Eye (tissue), 1 donor: ENCODE measurements around the gene SLC44A3.
"Not testable (repeated sequence)": the region's sequence is repeated elsewhere in the genome, so short reads cannot be mapped to it uniquely, and the experiment has no call there.

Experiments used
- DNase-seq: peaks from one replicate; pipeline ENCODE4 v3.0.0-alpha.2; 2015

SLC44A3 gene

DNA sequence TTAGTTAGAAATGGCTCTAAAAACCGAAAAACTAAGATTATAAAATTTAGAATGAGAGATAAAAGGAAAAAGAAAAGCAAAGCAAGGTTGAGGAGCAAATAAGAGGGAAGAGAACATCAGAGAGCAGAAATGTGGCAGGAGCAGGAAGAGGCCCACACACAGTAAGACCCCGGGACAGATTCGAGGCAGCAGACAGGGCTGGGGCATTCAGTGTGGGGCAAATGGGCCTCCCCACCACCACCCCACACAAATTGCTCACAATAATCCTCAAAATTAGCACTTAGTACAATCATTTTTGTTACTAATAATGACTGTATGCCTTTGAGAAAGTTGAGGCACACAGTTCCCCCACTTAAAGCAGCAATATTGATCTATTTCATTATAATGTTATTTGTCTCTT is 17.1 kb upstream of the SLC44A3 start:
- peak; percentile 9 for DNase-seq

- DNase-seq: peak; percentile 73
These were observed 16.4 kb upstream of the SLC44A3 start for GRCh38 chr1:94803517-94804441.

- no peak for DNase-seq
These were observed 15.7 kb upstream of the SLC44A3 start for GRCh38 chr1:94804442-94804837.

DNA sequence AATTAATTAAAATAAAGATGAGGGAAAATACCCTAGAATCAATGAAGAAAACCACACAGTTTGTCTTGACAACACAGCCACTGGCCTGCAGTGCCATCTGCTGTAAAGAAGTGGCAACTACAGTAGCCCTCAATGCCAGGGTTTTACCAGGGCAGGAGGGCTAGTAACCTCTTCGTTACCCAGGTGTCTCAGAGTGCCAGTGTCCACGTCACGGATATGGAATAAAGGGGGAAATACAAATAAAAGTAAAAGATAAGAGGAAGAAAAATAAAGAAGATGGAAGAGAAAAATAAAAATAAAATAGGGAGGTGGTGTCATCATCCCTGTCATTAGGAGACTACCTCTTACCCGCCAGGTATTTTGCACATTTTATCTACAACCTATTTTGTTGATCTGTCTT is 14.2 kb upstream of the SLC44A3 start:
- DNase-seq: peak; percentile 83

GRCh38 chr1:94806441-94806871 is 13.7 kb upstream of the SLC44A3 start:
- peak; percentile 65 for DNase-seq

DNA sequence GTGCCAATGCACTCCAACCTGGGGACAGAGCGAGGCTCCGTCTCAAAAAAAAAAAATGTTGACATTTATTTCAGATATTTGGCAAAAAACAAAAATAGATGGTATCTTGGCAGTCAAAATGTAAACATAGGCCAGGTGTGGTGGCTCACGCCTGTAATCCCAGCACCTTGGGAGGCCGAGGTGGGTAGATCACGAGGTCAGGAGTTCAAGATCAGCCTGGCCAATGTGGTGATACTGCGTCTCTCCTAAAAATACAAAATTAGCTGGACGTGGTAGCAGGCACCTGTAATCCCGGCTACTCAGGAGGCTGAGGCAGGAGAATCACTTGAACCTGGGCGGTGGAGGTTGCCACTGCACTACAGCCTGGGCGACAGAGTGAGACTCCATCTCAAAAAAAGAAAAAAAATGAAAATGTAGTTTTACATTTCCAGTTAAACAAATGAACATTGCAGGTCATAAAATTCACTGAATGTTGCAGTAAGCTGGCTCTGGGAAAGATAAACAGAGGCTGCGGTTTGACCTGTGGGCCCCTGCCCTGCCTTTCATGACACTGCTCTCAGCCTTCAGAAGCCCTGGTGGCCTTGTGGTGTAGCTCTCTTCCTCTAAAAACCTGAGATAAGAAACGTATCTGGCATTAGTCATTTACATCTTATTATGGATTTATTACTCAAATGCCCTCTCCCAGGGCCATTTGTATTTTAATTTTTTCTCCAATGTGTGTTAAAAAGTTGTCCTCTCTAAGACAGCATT is 12.2 kb upstream of the SLC44A3 start:
- no peak for DNase-seq

GRCh38 chr1:94808669-94809068 is 11.5 kb upstream of the SLC44A3 start:
- no peak for DNase-seq

GRCh38 chr1:94812985-94813384 is 7.2 kb upstream of the SLC44A3 start:
- DNase-seq: no peak

DNA sequence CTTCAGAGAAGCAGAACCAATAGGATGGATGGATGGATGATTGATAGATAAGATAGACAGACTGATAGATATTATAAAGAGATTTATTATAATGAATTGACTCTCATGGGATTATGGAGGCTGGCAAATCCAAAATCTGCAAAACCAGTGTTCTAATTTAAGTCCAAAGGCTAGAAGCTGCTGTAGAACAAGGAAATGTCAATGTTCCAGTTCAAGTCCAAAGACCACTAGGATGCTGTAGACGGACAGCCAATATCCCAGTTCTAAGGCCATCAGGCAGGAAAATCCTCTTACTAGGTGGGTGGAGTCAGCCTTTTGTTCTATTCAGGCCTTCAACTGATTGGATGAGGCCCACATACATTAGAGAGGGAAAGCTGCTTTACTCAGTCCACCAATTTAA is 4.1 kb upstream of the SLC44A3 start:
- no peak for DNase-seq

GRCh38 chr1:94817712-94818111 is 2.4 kb upstream of the SLC44A3 start:
- no peak for DNase-seq

DNA sequence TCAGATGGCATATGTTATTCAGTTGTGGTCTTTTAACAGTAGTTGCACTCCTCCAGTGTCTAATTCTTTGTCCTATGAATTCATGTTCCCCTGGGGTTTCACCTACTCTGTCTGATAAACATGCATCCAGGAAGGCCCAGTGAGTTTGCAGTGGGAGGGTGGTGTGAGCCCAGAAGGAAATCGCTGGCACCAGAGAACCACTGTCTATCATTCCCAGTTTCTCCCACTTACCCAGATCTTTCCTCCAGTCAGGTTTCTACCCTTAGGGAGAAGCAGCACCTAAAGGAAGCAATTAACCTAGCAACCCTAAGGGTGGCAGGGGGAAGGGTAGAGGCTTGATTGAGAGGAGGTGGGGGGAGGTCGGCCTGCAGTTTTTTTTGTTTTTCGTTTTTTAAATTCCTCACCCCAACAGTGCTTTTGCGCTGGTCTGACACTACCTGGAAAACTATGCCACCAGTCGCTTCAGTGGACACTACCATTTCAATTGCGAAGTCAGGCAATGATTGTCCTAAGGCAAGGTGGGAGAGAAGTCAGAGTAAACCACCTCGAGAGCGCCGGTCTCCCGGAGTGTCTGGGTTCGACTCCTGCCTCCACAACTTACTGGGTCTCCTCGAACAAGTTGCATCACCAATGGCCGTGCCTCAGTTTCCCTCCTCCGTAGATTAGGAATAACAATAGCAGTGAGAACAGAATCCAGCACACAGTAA is 766 bp upstream of the SLC44A3 start:
- DNase-seq: peak; percentile 10

- peak; percentile 35 for DNase-seq
These were observed 779 bp downstream of the SLC44A3 start for GRCh38 chr1:94820936-94821335.

- peak; percentile 71 for DNase-seq
These were observed 1.6 kb downstream of the SLC44A3 start for GRCh38 chr1:94821636-94822305.

GRCh38 chr1:94823116-94823515 is 3.0 kb downstream of the SLC44A3 start:
- DNase-seq: no peak

DNA sequence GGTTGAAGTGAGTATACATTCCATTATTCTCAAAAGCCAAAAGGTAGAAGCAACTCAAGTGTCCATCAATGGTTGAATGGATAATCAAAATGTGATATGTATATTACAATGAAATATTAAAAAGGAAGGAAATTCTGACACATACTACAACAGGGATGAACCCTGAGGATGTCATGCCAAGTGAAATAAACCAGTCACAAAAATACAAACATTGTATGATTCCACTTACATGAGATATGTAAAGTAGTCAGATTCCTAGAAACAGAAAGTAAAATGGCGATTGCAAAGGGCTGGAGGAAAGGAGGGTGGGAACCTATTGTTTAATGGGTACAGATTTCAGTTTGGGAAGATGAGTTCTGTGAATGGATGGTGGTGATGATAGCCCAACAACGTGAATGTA is 5.8 kb downstream of the SLC44A3 start:
- no peak for DNase-seq

DNA sequence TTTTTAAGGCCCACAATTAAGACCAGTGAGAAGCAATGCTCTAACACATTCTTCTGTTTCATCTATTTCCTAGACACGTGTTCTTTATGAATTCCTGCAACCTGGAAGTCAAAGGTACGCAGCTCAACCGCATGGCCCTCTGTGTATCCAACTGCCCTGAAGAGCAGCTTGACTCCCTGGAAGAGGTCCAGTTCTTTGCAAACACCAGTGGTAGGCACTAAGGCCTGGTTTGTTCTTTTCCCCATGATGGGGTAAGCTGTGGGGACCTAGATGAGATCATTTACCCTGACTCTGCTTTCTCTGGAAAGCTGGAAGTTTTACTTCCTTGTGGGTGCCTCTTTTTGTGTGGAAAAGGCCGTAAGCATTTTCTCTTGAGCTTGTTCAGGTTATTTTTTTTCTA is 7.3 kb downstream of the SLC44A3 start:
- no peak for DNase-seq

DNA sequence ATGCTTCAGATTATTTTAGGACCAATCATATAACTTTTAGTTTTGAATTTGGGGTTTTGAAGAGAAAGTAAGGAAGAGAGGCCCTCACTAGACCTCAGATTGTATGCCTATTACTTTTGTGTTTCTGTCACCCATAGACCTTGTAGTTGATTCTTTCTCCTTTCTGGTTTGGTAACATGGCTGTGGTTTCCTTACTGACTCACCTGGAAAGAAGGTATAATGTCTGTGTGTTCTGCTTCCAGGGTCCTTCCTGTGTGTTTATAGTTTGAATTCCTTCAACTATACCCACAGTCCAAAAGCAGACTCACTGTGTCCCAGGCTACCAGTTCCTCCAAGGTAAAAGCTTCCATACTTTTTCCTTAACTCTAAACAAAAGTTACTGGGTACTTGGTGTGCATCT is 8.1 kb downstream of the SLC44A3 start:
- DNase-seq: no peak

DNA sequence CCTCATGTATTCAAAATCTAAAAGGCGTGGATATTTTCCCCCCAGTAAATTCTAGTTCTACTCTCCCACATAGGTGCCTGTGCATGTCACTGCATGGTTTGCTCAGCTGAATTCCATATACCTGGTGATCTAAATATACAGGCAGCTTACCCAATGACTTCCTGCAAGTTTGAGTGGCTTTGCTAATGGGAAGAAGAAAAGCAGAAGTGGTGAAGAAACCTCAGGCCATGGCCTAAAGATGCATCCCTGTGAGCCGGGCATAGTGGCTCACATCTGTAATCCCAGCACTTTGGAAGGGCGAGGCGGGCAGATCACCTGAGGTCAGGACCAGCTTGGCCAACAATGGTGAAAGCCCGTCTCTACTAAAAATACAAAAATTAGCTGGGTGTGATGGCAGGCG is 11.5 kb downstream of the SLC44A3 start:
- no peak for DNase-seq

GRCh38 chr1:94832446-94832845 is 12.3 kb downstream of the SLC44A3 start:
- DNase-seq: no peak

DNA sequence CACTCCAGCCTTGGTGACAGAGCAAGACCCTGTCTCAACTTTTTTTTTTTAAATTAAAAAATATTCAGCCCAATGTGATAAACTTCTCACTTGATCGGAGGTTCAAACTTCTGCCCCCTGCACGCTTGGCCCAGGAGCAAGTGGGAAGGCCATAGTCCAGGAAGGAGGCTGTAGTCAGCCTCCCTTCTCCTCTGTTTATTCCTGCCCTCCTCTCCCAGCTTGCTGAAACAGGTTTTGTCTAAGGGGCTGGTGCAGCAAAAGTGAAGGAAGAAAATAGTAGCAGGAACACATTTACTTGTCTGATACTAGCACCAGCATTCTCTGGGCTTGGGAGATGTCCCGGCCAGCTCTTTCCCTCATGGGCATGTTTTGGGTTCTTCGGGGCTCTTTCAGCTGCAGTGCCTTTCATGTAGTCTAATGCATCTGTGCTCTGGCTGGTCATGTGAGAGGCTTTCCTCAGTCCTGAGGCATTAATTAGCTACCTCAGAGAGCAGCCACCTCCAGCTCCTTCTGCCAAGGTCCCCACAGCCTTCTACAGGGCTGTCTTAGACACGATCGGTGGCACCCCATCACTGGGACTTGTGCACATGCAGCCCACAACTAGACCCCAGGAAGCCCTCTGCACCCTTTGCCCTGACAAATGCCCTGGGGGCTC is 12.9 kb downstream of the SLC44A3 start:
- DNase-seq: no peak

- no peak for DNase-seq
These were observed 16.7 kb downstream of the SLC44A3 start for GRCh38 chr1:94836891-94837290.

GRCh38 chr1:94840381-94840780 is 20.2 kb downstream of the SLC44A3 start:
- DNase-seq: not testable (repeated sequence)
